GM19372 (cell line): ENCODE data around the gene MGAT4D.
A peak's percentile ranks its signal among the peaks of the same experiment; 100 is the strongest.
"Not testable (repeated sequence)": the region's sequence is repeated elsewhere in the genome, so short reads cannot be mapped to it uniquely, and the experiment has no call there.

Source experiments
- ATAC-seq: cut with Tn5 transposase; IDR thresholded peaks from one replicate; pipeline ENCODE4 v1.9.1; 2021; ENCODE audit warnings: mild to moderate bottlenecking, low read depth, moderate library complexity; ENCODE audit not compliant: unreplicated experiment

MGAT4D gene

GRCh38 chr4:140497747-140498636 lies at the start of gene MGAT4D:
Gene MGAT4D (minus strand): TSS chr4:140498293. CDS start chr4:140498222, 71 bp downstream.
- ATAC-seq, result no peak

- no peak for ATAC-seq
Observed at GRCh38 chr4:140533951-140534480, 35.9 kb upstream of the MGAT4D start.

- ATAC-seq, result no peak
Observed at GRCh38 chr4:140529434-140529833, 31.3 kb upstream of the MGAT4D start.

GRCh38 chr4:140523857-140524742 lies 26.0 kb upstream of the MGAT4D start, which contains the start of gene ELMOD2:
Gene ELMOD2 (plus strand): TSS chr4:140524168. CDS start chr4:140525429, 1,261 bp downstream.
- peak; percentile 100 for ATAC-seq

DNA sequence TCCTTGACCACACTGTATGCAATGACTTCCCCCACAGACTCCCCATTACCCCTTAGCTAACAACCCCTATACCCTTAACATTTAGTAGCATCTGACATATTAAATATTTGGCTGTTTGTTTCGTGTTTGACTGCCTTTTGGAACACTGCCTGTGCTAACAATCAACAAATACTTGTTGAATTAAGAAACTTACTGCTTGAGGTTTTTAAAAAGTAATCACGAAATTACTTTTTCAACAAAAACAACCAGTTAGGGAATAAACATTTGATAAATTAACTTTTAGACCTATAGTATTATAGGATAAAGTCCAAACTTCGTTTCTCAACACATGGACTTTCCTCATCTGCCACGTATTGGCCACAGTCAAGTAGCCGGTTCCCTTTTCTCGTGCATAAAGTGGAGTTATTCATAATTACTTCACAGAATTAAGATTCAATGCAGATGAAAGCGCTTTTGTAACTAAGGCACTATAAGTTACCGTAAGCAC lies 25.3 kb upstream of the MGAT4D start:
- peak; percentile 10 for ATAC-seq

DNA sequence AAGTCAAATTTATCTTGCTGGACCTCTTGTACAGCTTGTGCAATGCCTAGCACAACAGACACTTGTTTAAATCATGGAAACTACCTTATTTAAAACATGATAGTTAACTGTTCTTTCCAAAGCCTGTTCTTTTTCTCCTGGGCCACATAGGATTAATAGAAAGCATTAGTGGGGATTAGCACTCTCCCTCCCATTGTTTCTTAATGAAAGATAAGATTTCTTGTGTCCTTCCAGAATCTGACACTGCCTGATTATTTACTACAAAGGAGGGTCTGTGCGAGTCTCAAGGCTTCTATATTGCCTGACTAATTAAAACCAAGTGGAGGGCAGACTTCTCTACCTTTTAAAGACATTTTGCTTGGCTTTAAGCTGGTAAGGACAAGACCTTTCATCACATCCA lies 17.3 kb upstream of the MGAT4D start:
- ATAC-seq, result no peak

DNA sequence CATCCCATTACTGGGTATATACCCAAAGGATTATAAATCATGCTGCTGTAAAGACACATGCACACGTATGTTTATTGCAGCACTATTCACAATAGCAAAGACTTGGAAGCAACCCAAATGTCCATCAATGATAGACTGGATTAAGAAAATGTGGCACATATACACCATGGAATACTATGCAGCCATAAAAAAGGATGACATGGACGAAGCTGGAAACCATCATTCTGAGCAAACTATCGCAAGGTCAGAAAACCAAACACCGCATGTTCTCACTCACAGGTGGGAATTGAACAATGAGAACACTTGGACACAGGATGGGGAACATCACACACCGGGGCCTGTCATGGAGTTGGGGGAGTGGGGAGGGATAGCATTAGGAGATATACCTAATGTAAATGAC lies 15.7 kb upstream of the MGAT4D start:
- not testable (repeated sequence) for ATAC-seq

GRCh38 chr4:140504261-140504660 lies 6.2 kb upstream of the MGAT4D start:
- no peak for ATAC-seq

GRCh38 chr4:140499391-140499790 lies 1.3 kb upstream of the MGAT4D start:
- no peak for ATAC-seq

DNA sequence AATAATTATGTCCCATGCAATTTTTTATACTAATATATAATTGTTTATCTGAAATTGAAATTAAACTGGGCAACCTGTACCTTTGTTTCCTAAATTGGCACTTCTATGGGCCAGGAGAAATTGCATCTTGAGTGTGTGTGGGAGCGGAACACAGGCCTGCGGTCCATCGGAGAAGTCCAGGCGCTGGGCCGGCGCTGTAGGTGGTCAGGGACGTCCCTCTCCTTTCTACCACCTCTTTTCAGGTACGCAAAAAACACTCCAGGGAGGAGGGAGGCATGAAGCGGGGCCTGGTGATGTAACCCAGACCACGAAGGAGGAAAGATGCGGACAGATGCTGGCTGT lies 717 bp downstream of the MGAT4D start:
- ATAC-seq, result no peak

DNA sequence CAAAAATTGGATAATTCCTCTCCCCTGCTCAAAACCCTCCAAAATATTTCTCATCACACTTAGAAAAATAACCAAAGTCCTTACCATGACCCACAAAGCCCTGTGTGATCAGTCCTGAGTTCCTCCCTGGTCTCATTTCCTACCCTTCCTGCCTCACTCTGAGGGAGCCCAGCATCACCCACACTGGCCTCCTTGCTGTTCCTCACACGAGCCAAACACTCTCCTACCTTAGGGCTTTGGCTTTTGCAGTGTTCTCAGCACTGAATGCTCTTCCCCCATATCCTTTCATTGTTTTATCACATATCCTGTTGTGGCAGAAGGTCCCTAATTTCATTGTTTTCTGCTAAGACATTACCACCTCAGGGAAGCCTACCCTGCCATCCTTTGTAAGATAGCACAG lies 12.2 kb downstream of the MGAT4D start:
- ATAC-seq, result no peak

DNA sequence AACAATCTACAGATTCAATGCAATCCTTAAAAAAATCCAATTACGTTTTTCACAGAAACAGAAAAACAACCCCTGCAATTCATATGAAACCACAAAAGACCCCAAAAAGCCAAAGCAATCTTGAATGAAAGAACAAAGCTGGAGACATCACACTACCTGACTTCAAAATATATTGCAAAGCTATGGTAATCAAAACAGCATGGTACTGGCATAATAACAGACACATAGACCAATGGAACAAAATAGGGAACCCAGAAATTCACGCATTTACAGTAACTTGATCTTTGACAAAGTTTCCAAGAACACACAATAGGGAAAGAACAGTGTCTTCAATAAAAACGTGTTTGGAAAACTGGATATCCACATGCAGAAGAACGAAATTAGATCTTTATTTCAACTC lies 14.6 kb downstream of the MGAT4D start:
- ATAC-seq, result no peak

GRCh38 chr4:140472156-140472555 lies 25.9 kb downstream of the MGAT4D start:
- no peak for ATAC-seq

DNA sequence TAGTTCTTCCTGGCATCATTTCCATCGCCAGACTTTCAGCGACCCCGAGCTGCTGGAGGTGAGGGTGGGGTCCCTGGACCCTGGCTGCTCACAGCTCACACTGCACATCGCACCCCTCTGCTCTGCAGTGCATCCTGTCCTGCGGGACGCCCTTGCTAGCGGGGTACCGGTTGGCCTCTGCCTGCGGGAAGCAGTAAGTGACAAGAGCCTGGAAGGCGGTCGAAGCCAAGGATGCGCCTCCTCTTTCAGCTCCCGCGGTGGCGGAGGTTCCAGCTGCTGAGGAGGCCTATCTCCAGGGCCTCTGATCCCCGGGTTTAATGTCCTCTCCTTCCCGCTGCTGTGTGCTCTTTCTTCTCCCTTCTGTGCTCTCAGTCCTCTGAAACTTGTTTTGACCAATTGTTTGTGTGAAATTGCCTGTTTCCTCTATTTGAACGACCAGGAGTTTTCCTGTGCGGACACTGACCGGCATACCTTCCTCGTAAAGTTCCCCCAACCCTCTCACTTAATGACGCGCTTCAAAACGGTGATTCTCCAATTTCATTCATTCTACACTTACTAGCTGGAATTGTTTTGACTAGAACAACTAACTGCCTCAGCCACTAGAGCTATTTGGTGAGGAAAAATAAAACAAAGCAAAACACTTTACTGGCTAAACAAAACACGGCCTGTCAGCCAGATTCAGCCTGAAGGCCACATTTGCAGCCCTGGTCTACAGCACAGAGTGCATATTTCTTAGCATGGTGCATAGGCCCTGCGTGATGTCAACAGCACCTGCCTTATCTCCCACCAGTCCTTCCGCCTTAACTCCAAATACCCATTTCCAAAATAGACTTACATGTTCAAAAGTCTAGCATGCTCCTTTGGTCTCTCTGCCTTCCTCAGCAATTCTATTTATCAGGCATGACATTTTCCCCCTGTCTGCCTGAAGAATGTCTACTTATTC lies 28.0 kb downstream of the MGAT4D start:
- ATAC-seq, result no peak

DNA sequence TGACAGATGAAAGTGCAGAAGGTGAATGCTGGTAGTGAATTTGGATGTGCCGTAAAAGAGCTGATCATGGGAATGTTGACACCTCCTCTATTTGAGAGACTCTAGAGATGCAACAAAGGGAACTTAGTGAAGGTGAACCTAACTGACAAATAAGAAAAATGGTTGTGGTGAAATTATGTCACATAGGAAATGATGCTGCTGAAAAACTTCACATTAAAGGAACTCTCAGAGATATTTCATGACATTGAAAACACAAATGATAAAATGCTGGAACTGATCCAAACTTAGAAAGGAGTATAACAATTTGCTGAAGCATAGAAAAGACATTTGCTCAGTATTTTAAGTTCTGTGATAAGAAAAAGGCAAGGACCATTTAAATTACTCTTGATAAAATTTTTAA lies 31.9 kb downstream of the MGAT4D start:
- ATAC-seq, result no peak

GRCh38 chr4:140463614-140464013 lies 34.5 kb downstream of the MGAT4D start:
- no peak for ATAC-seq

DNA sequence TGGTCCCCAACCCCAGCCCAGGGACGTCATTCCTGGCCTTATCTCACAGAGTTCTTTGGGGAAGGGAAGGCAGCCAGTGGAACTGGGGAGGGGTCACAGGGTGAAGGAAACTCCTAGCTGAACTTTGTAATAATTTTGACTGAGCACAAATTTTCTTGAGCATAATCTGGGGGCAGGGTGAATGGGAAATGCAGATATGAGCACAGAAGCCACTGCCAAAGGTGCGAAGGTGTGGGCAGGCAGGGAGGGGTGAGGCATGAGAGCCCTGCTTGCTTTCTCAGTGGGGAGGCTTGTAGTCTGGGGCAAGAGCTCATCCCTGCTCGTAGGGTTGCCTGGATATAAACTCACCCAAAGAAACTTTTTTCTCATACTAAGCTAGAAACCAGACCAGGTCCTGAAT lies 34.9 kb downstream of the MGAT4D start:
- no peak for ATAC-seq

DNA sequence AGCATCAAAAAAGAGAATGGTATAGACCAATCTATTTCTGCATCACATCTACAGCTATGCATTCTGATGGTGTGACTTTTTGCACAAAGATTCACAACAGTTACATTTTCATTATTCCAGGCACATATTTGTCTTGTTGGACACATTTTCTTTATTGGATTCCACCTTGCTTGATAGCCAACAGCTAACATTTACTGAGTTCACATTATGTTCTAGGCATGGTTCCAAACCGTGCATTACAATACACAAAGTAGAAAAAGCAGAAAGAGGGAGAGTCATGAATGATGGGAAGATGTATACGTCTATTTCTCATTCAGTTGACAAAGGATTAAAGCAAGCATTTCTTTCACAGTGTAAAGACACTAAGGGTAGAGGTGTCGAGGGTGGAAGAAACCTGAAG lies 47.7 kb downstream of the MGAT4D start:
- no peak for ATAC-seq

DNA sequence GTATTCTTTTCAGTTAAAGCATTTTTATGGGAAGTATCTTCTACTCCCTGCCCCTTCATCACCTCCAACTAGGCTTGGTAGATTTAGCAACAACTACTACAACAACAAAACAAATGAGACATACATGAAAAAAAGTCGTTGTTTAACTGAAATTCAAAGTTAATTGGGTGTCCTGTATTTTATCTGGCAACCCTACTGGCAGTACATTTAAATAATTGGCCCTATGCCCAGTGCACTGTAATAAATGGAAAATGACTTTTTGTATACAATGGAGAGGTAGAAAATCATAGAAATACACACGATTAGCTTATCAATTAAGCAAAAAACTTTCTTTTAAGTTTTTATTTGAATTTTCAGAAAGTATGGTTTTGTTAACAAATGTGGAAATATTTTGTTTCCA lies 49.3 kb downstream of the MGAT4D start:
- no peak for ATAC-seq

- ATAC-seq, result no peak
Observed at GRCh38 chr4:140448162-140448561, 49.9 kb downstream of the MGAT4D start.
